Osteoblast (primary cell): ENCODE data around the gene NTRK2. TPM values are rescaled to one million over a fixed set of nuclear protein-coding genes. Genes with fewer than 3 reads are reported as not detected.

Experiments used
- DNase-seq: peaks from one replicate; pipeline ENCODE4 v3.0.0; 2011; ENCODE audit warnings: low spot score, mixed read lengths; ENCODE audit not compliant: insufficient read length; ENCODE audit errors: missing footprints
- H2AFZ ChIP-seq: 2 replicates; pipeline ENCODE4 v1.6.0; 2011; ENCODE audit warnings: mild to moderate bottlenecking, low read length
- H3K27ac ChIP-seq: 2 replicates; pipeline ENCODE4 v1.5.1; 2011; ENCODE audit warnings: mild to moderate bottlenecking, low read depth, low read length, moderate library complexity
- H3K27me3 ChIP-seq: 2 replicates; pipeline ENCODE4 v1.6.0; 2012; ENCODE audit warnings: mild to moderate bottlenecking, control low read depth, inconsistent platforms, low read length, moderate library complexity; ENCODE audit not compliant: insufficient read depth
- H3K36me3 ChIP-seq: 2 replicates; pipeline ENCODE4 v1.5.1; 2011; ENCODE audit warnings: mild to moderate bottlenecking, low read length, control low read depth, moderate library complexity; ENCODE audit not compliant: insufficient read depth
- H3K4me1 ChIP-seq: 2 replicates; pipeline ENCODE4 v1.5.1; 2011; ENCODE audit warnings: mild to moderate bottlenecking, low read length, control low read depth, moderate library complexity; ENCODE audit not compliant: insufficient read depth
- H3K4me2 ChIP-seq: 2 replicates; pipeline ENCODE4 v1.6.0; 2011; ENCODE audit warnings: mild to moderate bottlenecking, low read length; ENCODE audit not compliant: insufficient read depth
- H3K4me3 ChIP-seq: fragments of 200-600 bp; sonication (generic); 3 replicates; pipeline ENCODE4 v1.5.1; 2012; ENCODE audit warnings: mild to moderate bottlenecking, low read length, inconsistent platforms; ENCODE audit not compliant: insufficient read depth
- H3K79me2 ChIP-seq: 2 replicates; pipeline ENCODE4 v1.6.0; 2012; ENCODE audit warnings: mild to moderate bottlenecking, low read length, control low read depth, inconsistent platforms; ENCODE audit not compliant: insufficient read depth
- H3K9me3 ChIP-seq: 2 replicates; pipeline ENCODE4 v1.5.1; 2011; ENCODE audit warnings: low read depth, low read length, control low read depth
- H4K20me1 ChIP-seq: 2 replicates; pipeline ENCODE4 v1.6.0; 2012; ENCODE audit warnings: mild to moderate bottlenecking, low read length, control low read depth; ENCODE audit not compliant: insufficient read depth
- CTCF ChIP-seq: IDR thresholded peaks from 2 replicates; pipeline ENCODE4 v1.5.1; 2011; ENCODE audit warnings: mild to moderate bottlenecking, low read depth, low read length, moderate library complexity; ENCODE audit errors: extremely low read depth
- total RNA-seq: library from RNA; depleted of rRNA; stranded (reverse); fragments of >200 nt; gene quantifications from 2 replicates; pipeline ENCODE4 v1.2.3, GENCODE V29; 2012

The NTRK2 gene
- total RNA-seq, 1 donor = 3.3 TPM

- no peaks in the 10 kb centered on the region for H3K4me1 ChIP-seq
- H3K4me2 ChIP-seq = no peak overlapping the region
- H3K4me3 ChIP-seq = no peak overlapping the region
- no peak for TF ChIP-seq CTCF
- H3K27ac ChIP-seq = no peak overlapping the region
- no peak for DNase-seq
- H2AFZ ChIP-seq = no peak overlapping the region
- H3K36me3 ChIP-seq = no peaks in the 10 kb centered on the region
- no peaks in the 10 kb centered on the region for H3K79me2 ChIP-seq
- H4K20me1 ChIP-seq = no peaks in the 10 kb centered on the region
- H3K9me3 ChIP-seq = no peaks in the 10 kb centered on the region
- no peaks in the 10 kb centered on the region for H3K27me3 ChIP-seq
Observed at GRCh38 chr9:85055506-85056202, 386.1 kb downstream of the NTRK2 start.

- Histone ChIP-seq H3K4me2 (no peak overlapping the region), H3K36me3 (no peaks in the 10 kb centered on the region), H3K79me2 (no peaks in the 10 kb centered on the region), H3K9me3 (no peaks in the 10 kb centered on the region), H3K27ac (no peak overlapping the region), H4K20me1 (no peaks in the 10 kb centered on the region), H3K4me3 (no peak overlapping the region), H2AFZ (no peak overlapping the region), H3K27me3 (no peaks in the 10 kb centered on the region), H3K4me1 (no peaks in the 10 kb centered on the region)
- no peak for DNase-seq
- no peak for TF ChIP-seq CTCF
Observed at GRCh38 chr9:85056203-85056572, 386.7 kb downstream of the NTRK2 start.

- no peaks in the 10 kb centered on the region for H3K79me2 ChIP-seq
- TF ChIP-seq CTCF = no peak
- no peaks in the 10 kb centered on the region for H3K9me3 ChIP-seq
- no peak overlapping the region for H3K4me2 ChIP-seq
- no peak overlapping the region for H3K27ac ChIP-seq
- no peak overlapping the region for H2AFZ ChIP-seq
- no peaks in the 10 kb centered on the region for H3K27me3 ChIP-seq
- no peaks in the 10 kb centered on the region for H3K36me3 ChIP-seq
- H3K4me1 ChIP-seq = no peaks in the 10 kb centered on the region
- no peak overlapping the region for H3K4me3 ChIP-seq
- no peak for DNase-seq
- no peaks in the 10 kb centered on the region for H4K20me1 ChIP-seq
Observed at GRCh38 chr9:85061969-85062368, 392.4 kb downstream of the NTRK2 start.

GRCh38 chr9:85062385-85063022 lies 393.0 kb downstream of the NTRK2 start:
- Histone ChIP-seq H2AFZ (no peak overlapping the region), H3K4me1 (no peaks in the 10 kb centered on the region), H3K27me3 (no peaks in the 10 kb centered on the region), H3K4me3 (no peak overlapping the region), H3K79me2 (no peaks in the 10 kb centered on the region), H3K9me3 (no peaks in the 10 kb centered on the region), H4K20me1 (no peaks in the 10 kb centered on the region), H3K36me3 (no peaks in the 10 kb centered on the region), H3K4me2 (no peak overlapping the region), H3K27ac (no peak overlapping the region)
- no peak for DNase-seq
- no peak for TF ChIP-seq CTCF
